Keratinocyte (primary cell): Measurements from ENCODE around the gene FUCA1. TPM values are rescaled to one million over a fixed set of nuclear protein-coding genes. Genes with fewer than 3 reads are reported as not detected.

ENCODE experiments used
- DNase-seq: peaks from one replicate; pipeline ENCODE4 v3.0.0-alpha.2; 2011; ENCODE audit warnings: low read depth, missing footprints, low spot score
- FAIRE-seq: peaks from 2 replicates; lab custom pipeline; 2011; peaks lifted over from hg19 to GRCh38; lab: Jason Lieb, UNC
- H2AFZ ChIP-seq: 2 replicates; pipeline ENCODE4 v1.6.0; 2012; ENCODE audit warnings: low read length, control low read depth, inconsistent platforms; ENCODE audit not compliant: control insufficient read depth
- H3K27ac ChIP-seq: 2 replicates; pipeline ENCODE4 v1.5.1; 2011; ENCODE audit warnings: low read length; ENCODE audit not compliant: control insufficient read depth, insufficient read depth
- H3K27me3 ChIP-seq: 3 replicates; pipeline ENCODE4 v1.6.0; 2011; ENCODE audit warnings: low read length; ENCODE audit not compliant: control insufficient read depth, insufficient read depth; ENCODE audit errors: extremely low read depth
- H3K36me3 ChIP-seq, 2 experiments: 2 replicates in 1 of 2; 3 replicates in 1 of 2; pipeline ENCODE4 v1.5.1; 2011; ENCODE audit warnings: low read length in 2 of 2, mild to moderate bottlenecking in 1 of 2; ENCODE audit not compliant: control insufficient read depth in 2 of 2, insufficient read depth in 2 of 2; ENCODE audit errors: extremely low read depth in 1 of 2
- H3K4me1 ChIP-seq: 3 replicates; pipeline ENCODE4 v1.5.1; 2011; ENCODE audit warnings: low read length; ENCODE audit not compliant: control insufficient read depth, insufficient read depth; ENCODE audit errors: extremely low read depth
- H3K4me2 ChIP-seq: 3 replicates; pipeline ENCODE4 v1.6.0; 2011; ENCODE audit warnings: low read depth, low read length; ENCODE audit not compliant: control insufficient read depth, insufficient read depth; ENCODE audit errors: extremely low read depth
- H3K4me3 ChIP-seq, 3 experiments: fragments of 200-600 bp in 1 of 3; sonication (generic) in 1 of 3; 2 replicates in 2 of 3; 3 replicates in 1 of 3; pipeline ENCODE4 v1.5.1; 2011 to 2016; ENCODE audit warnings: low read length in 3 of 3, mild to moderate bottlenecking in 3 of 3, control low read depth in 2 of 3, inconsistent platforms in 1 of 3, low read depth in 1 of 3, mixed read lengths in 1 of 3, mixed run types in 1 of 3, moderate library complexity in 1 of 3; ENCODE audit not compliant: control insufficient read depth in 2 of 3, insufficient read depth in 2 of 3; ENCODE audit errors: extremely low read depth in 1 of 3
- H3K79me2 ChIP-seq: 2 replicates; pipeline ENCODE4 v1.6.0; 2012; ENCODE audit warnings: low read length; ENCODE audit not compliant: control insufficient read depth, insufficient read depth
- H3K9ac ChIP-seq: 3 replicates; pipeline ENCODE4 v1.6.0; 2011; ENCODE audit warnings: low read length; ENCODE audit not compliant: control insufficient read depth, insufficient read depth; ENCODE audit errors: extremely low read depth
- H3K9me1 ChIP-seq: 3 replicates; pipeline ENCODE4 v1.6.0; 2011; ENCODE audit warnings: low read length; ENCODE audit not compliant: control insufficient read depth, insufficient read depth; ENCODE audit errors: extremely low read depth
- H3K9me3 ChIP-seq: 2 replicates; pipeline ENCODE4 v1.5.1; 2012; ENCODE audit warnings: low read depth, low read length; ENCODE audit not compliant: control insufficient read depth
- H4K20me1 ChIP-seq: 3 replicates; pipeline ENCODE4 v1.6.0; 2011; ENCODE audit warnings: low read length; ENCODE audit not compliant: control insufficient read depth, insufficient read depth; ENCODE audit errors: extremely low read depth
- CTCF ChIP-seq, 3 experiments: IDR thresholded peaks in 1 of 3; conservative IDR thresholded peaks in 1 of 3; optimal IDR thresholded peaks in 1 of 3; 2 replicates in 2 of 3; 3 replicates in 1 of 3; pipeline versions ENCODE3 to v1.5.1; 2011; ENCODE audit warnings: low read length in 3 of 3, mild to moderate bottlenecking in 3 of 3, moderate library complexity in 2 of 3, control low read depth in 1 of 3, inconsistent platforms in 1 of 3; ENCODE audit not compliant: insufficient read depth in 2 of 3; ENCODE audit errors: extremely low read depth in 1 of 3
- EZH2 ChIP-seq: IDR thresholded peaks from one replicate; pipeline ENCODE4 v1.6.1; 2012; ENCODE audit warnings: inconsistent platforms, mild to moderate bottlenecking, low read length, moderate library complexity
- dilution Hi-C: fragments of 300-500 bp; cut with MboI; formaldehyde crosslinking; loops from one replicate; pipeline ENCODE4 v1.7.0; 2020; ENCODE audit warnings: low sequenced_read_pairs; ENCODE audit not compliant: extremely low pct_ligation_motif_present
- polyA plus RNA-seq, 5 experiments: library from polyadenylated mRNA; depleted of rRNA in 3 of 5; stranded (reverse) in 3 of 5; stranded (forward) in 1 of 5; unstranded in 1 of 5; fragments of >200 nt; gene quantifications; 1 replicate in 1 of 5; 2 replicates in 3 of 5; 3 replicates in 1 of 5; pipeline versions ENCODE4 v1.2.1 to v1.2.3, GENCODE V29; 2011 to 2012; ENCODE audit warnings: missing spikeins in 2 of 5, low read depth in 1 of 5, low replicate concordance in 1 of 5

Gene FUCA1
- polyA plus RNA-seq, 1 donor (not counting 4 experiments of a cell fraction or from before 2014, with no cell fraction given), result 11.9 TPM

GRCh38 chr1:23875382-23875781, 7.3 kb upstream of the FUCA1 start:
- Histone ChIP-seq H3K36me3 (no peaks in the 10 kb centered on the region), H4K20me1 (no peaks in the 10 kb centered on the region), H3K9me1 (no peaks in the 10 kb centered on the region), H3K4me1 (no peaks in the 10 kb centered on the region), H3K27ac (no peak overlapping the region), H3K27me3 (no peaks in the 10 kb centered on the region), H3K79me2 (no peaks in the 10 kb centered on the region), H2AFZ (no peak overlapping the region), H3K4me3 (no peak overlapping the region), H3K4me2 (no peak overlapping the region), H3K9me3 (peaks cover 3% of the 10 kb centered on the region), H3K9ac (no peak overlapping the region)
- no peak for FAIRE-seq
- dilution Hi-C loops, result no loop called here
- TF ChIP-seq EZH2, result no peak
- TF ChIP-seq CTCF (optimal IDR thresholded peaks at IDR 0.05 in 1 of 3, IDR thresholded peaks at IDR 0.05 in 1 of 3, conservative IDR thresholded peaks at IDR 0.05 in 1 of 3; ENCODE audit: extremely low read depth in 1 of 3, insufficient read depth in 2 of 3, low read length in 3 of 3), result no peak
- no peak for DNase-seq

GRCh38 chr1:23872421-23872820, 4.3 kb upstream of the FUCA1 start:
- H3K27me3 ChIP-seq, result peaks cover 6% of the 10 kb centered on the region
- FAIRE-seq (no peak), DNase-seq (no peak)
- H4K20me1 ChIP-seq, result no peaks in the 10 kb centered on the region
- no peaks in the 10 kb centered on the region for H3K9me3 ChIP-seq
- no peaks in the 10 kb centered on the region for H3K36me3 ChIP-seq
- no peak overlapping the region for H3K9ac ChIP-seq
- peaks cover under 1% of the 10 kb centered on the region for H3K9me1 ChIP-seq
- TF ChIP-seq CTCF (optimal IDR thresholded peaks at IDR 0.05 in 1 of 3, IDR thresholded peaks at IDR 0.05 in 1 of 3, conservative IDR thresholded peaks at IDR 0.05 in 1 of 3; ENCODE audit: extremely low read depth in 1 of 3, insufficient read depth in 2 of 3, low read length in 3 of 3), result no peak
- TF ChIP-seq EZH2, result no peak
- no peak overlapping the region for H2AFZ ChIP-seq
- peaks cover 2% of the 10 kb centered on the region for H3K4me1 ChIP-seq
- H3K4me3 ChIP-seq, result no peak overlapping the region
- dilution Hi-C loops, result no loop called here
- H3K27ac ChIP-seq, result no peak overlapping the region
- no peak overlapping the region for H3K4me2 ChIP-seq
- no peaks in the 10 kb centered on the region for H3K79me2 ChIP-seq
